Large intestine (tissue), 12 donors: ENCODE data around the gene KRTAP4-3. TPM values are rescaled to one million over a fixed set of nuclear protein-coding genes. Genes with fewer than 3 reads are reported as not detected.
"Not testable (repeated sequence)": the region's sequence is repeated elsewhere in the genome, so short reads cannot be mapped to it uniquely, and the experiment has no call there.

ENCODE experiments used
- DNase-seq, 2 donors: peaks; one replicate each; pipeline versions ENCODE4 v3.0.0 to v3.0.0-alpha.2; 2013
- H3K27ac ChIP-seq: one replicate; pipeline ENCODE4 v1.5.1; 2013; ENCODE audit warnings: low read length
- H3K27me3 ChIP-seq: 2 replicates; pipeline ENCODE4 v1.6.1; 2013; ENCODE audit warnings: low read length; ENCODE audit not compliant: control insufficient read depth, insufficient read depth
- H3K36me3 ChIP-seq: 2 replicates; pipeline ENCODE4 v1.6.1; 2013; ENCODE audit warnings: low read length; ENCODE audit not compliant: control insufficient read depth, insufficient read depth
- H3K4me1 ChIP-seq: one replicate; pipeline ENCODE4 v1.6.1; 2013; ENCODE audit warnings: low read length; ENCODE audit not compliant: control insufficient read depth, insufficient read depth
- H3K4me3 ChIP-seq: one replicate; pipeline ENCODE4 v1.5.1; 2013; ENCODE audit warnings: low read length
- H3K9me3 ChIP-seq: one replicate; pipeline ENCODE4 v1.6.1; 2013; ENCODE audit warnings: mild to moderate bottlenecking, low read depth, low read length, moderate library complexity; ENCODE audit not compliant: control insufficient read depth
- WGBS: methylation state at CpG from one replicate; pipeline ENCODE4 v1.1.5; 2013; ENCODE audit warnings: low lambda C conversion rate; ENCODE audit not compliant: insufficient coverage; 5-methylcytosine and 5-hydroxymethylcytosine counted together
- long read RNA-seq, 11 donors: transcript quantifications; one replicate each; lab custom pipeline, GENCODE V29; 2026
- polyA plus RNA-seq: library from polyadenylated mRNA; unstranded; fragments of 120-200 nt; gene quantifications from one replicate; pipeline ENCODE4 v1.2.1, GENCODE V29; 2013

The KRTAP4-3 gene
- not detected for polyA plus RNA-seq
- long read RNA-seq, donor 1: 0 reads
- long read RNA-seq, donor 2: 0 reads
- long read RNA-seq, donor 3: 0 reads
- long read RNA-seq, donor 4: 0 reads
- long read RNA-seq, donor 5: 0 reads
- long read RNA-seq, donor 6: 0 reads
- long read RNA-seq, donor 7: 0 reads
- long read RNA-seq, donor 8: 0 reads
- long read RNA-seq, donor 9: 0 reads
- long read RNA-seq, donor 10: 0 reads
- long read RNA-seq, donor 11: 0 reads

- Histone ChIP-seq H3K9me3 (no peaks in the 10 kb centered on the region), H3K27me3 (peaks cover 10% of the 10 kb centered on the region), H3K4me1 (no peaks in the 10 kb centered on the region), H3K36me3 (no peaks in the 10 kb centered on the region), H3K27ac (no peak within 1 kb of the TSS), H3K4me3 (no peak within 1 kb of the TSS)
- no peak for DNase-seq
- WGBS: no CpG with 5 or more reads among the region's 1 CpG
Observed at GRCh38 chr17:41168121-41168520, at the start of gene KRTAP4-3. Gene KRTAP4-3, minus strand, starts transcription at chr17:41168221. Its CDS starts 49 bp downstream, at chr17:41168172.

- no peaks in the 10 kb centered on the region for H3K9me3 ChIP-seq
- H3K4me3 ChIP-seq: no peak overlapping the region
- no peaks in the 10 kb centered on the region for H3K4me1 ChIP-seq
- H3K27ac ChIP-seq: no peak overlapping the region
- DNase-seq: no peak
- H3K36me3 ChIP-seq: no peaks in the 10 kb centered on the region
- WGBS: no CpG with 5 or more reads among the region's 1 CpG
- H3K27me3 ChIP-seq: peaks cover 3% of the 10 kb centered on the region
Observed at GRCh38 chr17:41215681-41216080, 47.7 kb upstream of the KRTAP4-3 start.

GRCh38 chr17:41212524-41213169 is 44.6 kb upstream of the KRTAP4-3 start:
- Histone ChIP-seq H3K27me3 (peaks cover 10% of the 10 kb centered on the region), H3K4me1 (no peaks in the 10 kb centered on the region), H3K27ac (no peak overlapping the region), H3K9me3 (no peaks in the 10 kb centered on the region), H3K4me3 (no peak overlapping the region), H3K36me3 (no peaks in the 10 kb centered on the region)
- DNase-seq: no peak
- no CpG with 5 or more reads among the region's 7 CpGs for WGBS

- Histone ChIP-seq H3K4me1 (no peaks in the 10 kb centered on the region), H3K4me3 (no peak overlapping the region), H3K27ac (no peak overlapping the region), H3K9me3 (no peaks in the 10 kb centered on the region), H3K27me3 (peaks cover 10% of the 10 kb centered on the region), H3K36me3 (no peaks in the 10 kb centered on the region)
- no CpG with 5 or more reads among the region's 1 CpG for WGBS
- no peak for DNase-seq
Observed at GRCh38 chr17:41211845-41212466, 43.9 kb upstream of the KRTAP4-3 start.

- no peak for DNase-seq
- Histone ChIP-seq H3K36me3 (no peaks in the 10 kb centered on the region), H3K27me3 (no peaks in the 10 kb centered on the region), H3K27ac (no peak overlapping the region), H3K9me3 (no peaks in the 10 kb centered on the region), H3K4me3 (no peak overlapping the region), H3K4me1 (no peaks in the 10 kb centered on the region)
- no CpG with 5 or more reads among the region's 5 CpGs for WGBS
Observed at GRCh38 chr17:41199421-41200078, 31.5 kb upstream of the KRTAP4-3 start.

GRCh38 chr17:41196068-41196467 is 28.0 kb upstream of the KRTAP4-3 start:
- H3K4me3 ChIP-seq: no peak overlapping the region
- no peaks in the 10 kb centered on the region for H3K36me3 ChIP-seq
- H3K27ac ChIP-seq: no peak overlapping the region
- H3K4me1 ChIP-seq: no peaks in the 10 kb centered on the region
- no CpG with 5 or more reads among the region's 1 CpG for WGBS
- peaks cover 4% of the 10 kb centered on the region for H3K27me3 ChIP-seq
- no peak for DNase-seq
- no peaks in the 10 kb centered on the region for H3K9me3 ChIP-seq

GRCh38 chr17:41190328-41190727 is 22.3 kb upstream of the KRTAP4-3 start:
- no peak overlapping the region for H3K27ac ChIP-seq
- peaks cover 1% of the 10 kb centered on the region for H3K9me3 ChIP-seq
- no peak overlapping the region for H3K4me3 ChIP-seq
- DNase-seq: no peak
- no peaks in the 10 kb centered on the region for H3K36me3 ChIP-seq
- no CpG with 5 or more reads among the region's 3 CpGs for WGBS
- H3K4me1 ChIP-seq: no peaks in the 10 kb centered on the region
- peaks cover 28% of the 10 kb centered on the region for H3K27me3 ChIP-seq

GRCh38 chr17:41189837-41190318 is 21.9 kb upstream of the KRTAP4-3 start, which contains the start of gene KRTAP9-1:
Gene KRTAP9-1, plus strand, starts transcription at chr17:41189887. Its CDS starts 0 bp downstream, at chr17:41189887.
- WGBS: no CpG with 5 or more reads among the region's 1 CpG
- not testable (repeated sequence) for H3K9me3 ChIP-seq, DNase-seq

GRCh38 chr17:41186872-41187271 is 18.9 kb upstream of the KRTAP4-3 start:
- DNase-seq: no peak
- peaks cover 36% of the 10 kb centered on the region for H3K27me3 ChIP-seq
- H3K9me3 ChIP-seq: peaks cover 2% of the 10 kb centered on the region
- peaks cover 6% of the 10 kb centered on the region for H3K4me1 ChIP-seq
- no peak overlapping the region for H3K27ac ChIP-seq
- H3K36me3 ChIP-seq: no peaks in the 10 kb centered on the region
- no peak overlapping the region for H3K4me3 ChIP-seq
- WGBS: no CpG with 5 or more reads among the region's 2 CpGs

More at GRCh38 chr17:41189837-41190318, 21.9 kb upstream of the KRTAP4-3 start, which contains the start of gene KRTAP9-1:
- H3K27ac ChIP-seq, H3K4me1 ChIP-seq, H3K36me3 ChIP-seq, H3K4me3 ChIP-seq: not testable (repeated sequence)
- peaks cover 31% of the 10 kb centered on the region for H3K27me3 ChIP-seq

GRCh38 chr17:41185001-41185400 is 17.0 kb upstream of the KRTAP4-3 start:
- H3K27me3 ChIP-seq: peaks cover 36% of the 10 kb centered on the region
- peaks cover 6% of the 10 kb centered on the region for H3K4me1 ChIP-seq
- peaks cover 2% of the 10 kb centered on the region for H3K9me3 ChIP-seq
- no peak for DNase-seq
- H3K27ac ChIP-seq: no peak overlapping the region
- WGBS: no CpG with 5 or more reads among the region's 1 CpG
- no peaks in the 10 kb centered on the region for H3K36me3 ChIP-seq
- H3K4me3 ChIP-seq: no peak overlapping the region
